Activated B cell treated with CpG ODN at 0.5 μM for 24 hours (primary cell): ENCODE data around the gene NKAIN2. TPM values are rescaled to one million over a fixed set of nuclear protein-coding genes. Genes with fewer than 3 reads are reported as not detected.

ENCODE experiments used
- ATAC-seq: fragments of 200-7000 bp; cut with Tn5 transposase; one replicate; pipeline ENCODE4 v1.10.0; 2021; ENCODE audit warnings: low read depth, mild to moderate bottlenecking, moderate library complexity
- CTCF ChIA-PET: fragments of 350-600 bp; sonication (Branson Sonifier 250); formaldehyde crosslinking; loops from one replicate; lab custom pipeline; 2021; ENCODE audit warnings: antibody characterized with exemption; lab: Charles Lee
- POLR2A ChIA-PET: fragments of 350-600 bp; sonication (Branson Sonifier 250); formaldehyde crosslinking; loops from one replicate; lab custom pipeline; 2021; ENCODE audit warnings: antibody characterized with exemption; lab: Charles Lee
- DNase-seq: peaks from one replicate; pipeline ENCODE4 v3.0.0; 2022
- H3K27ac Mint-ChIP-seq: one replicate; pipeline ENCODE4 v1.8.0; 2020; ENCODE audit warnings: mixed read lengths
- H3K27me3 Mint-ChIP-seq: one replicate; pipeline ENCODE4 v1.8.0; 2021; ENCODE audit warnings: mixed read lengths
- H3K36me3 Mint-ChIP-seq: one replicate; pipeline ENCODE4 v1.8.0; 2021; ENCODE audit warnings: low read depth, mixed read lengths
- H3K4me1 Mint-ChIP-seq: one replicate; pipeline ENCODE4 v1.8.0; 2021; ENCODE audit warnings: mixed read lengths
- H3K4me3 Mint-ChIP-seq: one replicate; pipeline ENCODE4 v1.8.0; 2020; ENCODE audit warnings: mild to moderate bottlenecking, mixed read lengths
- H3K9me3 Mint-ChIP-seq: one replicate; pipeline ENCODE4 v1.8.0; 2020; ENCODE audit warnings: mixed read lengths
- CTCF ChIP-seq: fragments of 200-600 bp; IDR thresholded peaks from one replicate; pipeline ENCODE4 v1.8.0; 2022; ENCODE audit warnings: antibody characterized with exemption, mild to moderate bottlenecking
- intact Hi-C: fragments of 100-400 bp; cut with micrococcal nuclease; formaldehyde crosslinking; loops from one replicate; pipeline ENCODE4 v1.15.1; 2024
- total RNA-seq: library from RNA; stranded (reverse); gene quantifications from 2 replicates; pipeline ENCODE4 v1.2.3, GENCODE V29; 2022

NKAIN2 gene
- total RNA-seq, 1 donor from 2014 or later, result not detected

- intact Hi-C loops, result no loop called here
- ATAC-seq (no peak), DNase-seq (no peak)
- CTCF ChIA-PET, result no interaction called here
- H3K4me3 Mint-ChIP-seq, result no peak overlapping the region
- TF ChIP-seq CTCF, result no peak
- H3K4me1 Mint-ChIP-seq, result no peaks in the 10 kb centered on the region
- no peaks in the 10 kb centered on the region for H3K36me3 Mint-ChIP-seq
- H3K9me3 Mint-ChIP-seq, result no peaks in the 10 kb centered on the region
- no peaks in the 10 kb centered on the region for H3K27me3 Mint-ChIP-seq
- no peak overlapping the region for H3K27ac Mint-ChIP-seq
- POLR2A ChIA-PET, result no interaction called here
Observed at GRCh38 chr6:123895346-123895745, 91.7 kb downstream of the NKAIN2 start.

- TF ChIP-seq CTCF, result no peak
- DNase-seq, result no peak
- no peak for ATAC-seq
- Mint-ChIP-seq H3K4me3 (no peak overlapping the region), H3K4me1 (no peaks in the 10 kb centered on the region), H3K9me3 (no peaks in the 10 kb centered on the region), H3K27me3 (no peaks in the 10 kb centered on the region), H3K36me3 (no peaks in the 10 kb centered on the region), H3K27ac (no peak overlapping the region)
- intact Hi-C loops, result no loop called here
- ChIA-PET CTCF (no interaction called here), POLR2A (no interaction called here)
Observed at GRCh38 chr6:123895806-123896205, 92.1 kb downstream of the NKAIN2 start.

GRCh38 chr6:123896869-123897268, 93.2 kb downstream of the NKAIN2 start:
- H3K9me3 Mint-ChIP-seq, result no peaks in the 10 kb centered on the region
- H3K36me3 Mint-ChIP-seq, result no peaks in the 10 kb centered on the region
- POLR2A ChIA-PET, result no interaction called here
- intact Hi-C loops, result no loop called here
- ATAC-seq (no peak), DNase-seq (no peak)
- H3K27ac Mint-ChIP-seq, result no peak overlapping the region
- CTCF ChIA-PET, result no interaction called here
- H3K27me3 Mint-ChIP-seq, result no peaks in the 10 kb centered on the region
- H3K4me3 Mint-ChIP-seq, result no peak overlapping the region
- no peak for TF ChIP-seq CTCF
- no peaks in the 10 kb centered on the region for H3K4me1 Mint-ChIP-seq

- Mint-ChIP-seq H3K4me3 (no peak overlapping the region), H3K4me1 (no peaks in the 10 kb centered on the region), H3K9me3 (no peaks in the 10 kb centered on the region), H3K27me3 (no peaks in the 10 kb centered on the region), H3K27ac (no peak overlapping the region), H3K36me3 (no peaks in the 10 kb centered on the region)
- ChIA-PET CTCF (no interaction called here), POLR2A (no interaction called here)
- intact Hi-C loops, result no loop called here
- TF ChIP-seq CTCF, result no peak
- no peak for ATAC-seq
- no peak for DNase-seq
Observed at GRCh38 chr6:123897965-123898364, 94.3 kb downstream of the NKAIN2 start.

GRCh38 chr6:123898665-123899064, 95.0 kb downstream of the NKAIN2 start:
- Mint-ChIP-seq H3K27ac (no peak overlapping the region), H3K9me3 (no peaks in the 10 kb centered on the region), H3K4me3 (no peak overlapping the region), H3K27me3 (no peaks in the 10 kb centered on the region), H3K36me3 (no peaks in the 10 kb centered on the region), H3K4me1 (no peaks in the 10 kb centered on the region)
- no peak for TF ChIP-seq CTCF
- ChIA-PET CTCF (no interaction called here), POLR2A (no interaction called here)
- DNase-seq (no peak), ATAC-seq (no peak)
- intact Hi-C loops, result no loop called here
